Inferior parietal cortex (tissue), 1 donor: ENCODE results near the gene PDK2.

Experiments
- DNase-seq: peaks from one replicate; pipeline ENCODE4 v3.0.0-alpha.2; 2016; ENCODE audit errors: extremely low spot score

The PDK2 gene

GRCh38 chr17:50117202-50118051, 22.3 kb downstream of the PDK2 start:
- DNase-seq, result no peak

GRCh38 chr17:50118076-50118827, 23.1 kb downstream of the PDK2 start:
- DNase-seq, result no peak

GRCh38 chr17:50118828-50119218, 23.7 kb downstream of the PDK2 start:
- DNase-seq, result no peak

GRCh38 chr17:50120475-50121253, 25.5 kb downstream of the PDK2 start:
- no peak for DNase-seq

GRCh38 chr17:50122945-50123344, 27.8 kb downstream of the PDK2 start:
- DNase-seq, result no peak

GRCh38 chr17:50123649-50124349, 28.6 kb downstream of the PDK2 start:
- DNase-seq, result no peak

GRCh38 chr17:50125420-50125997, 30.4 kb downstream of the PDK2 start:
- DNase-seq, result peak; percentile 38

- DNase-seq, result no peak
Observed at GRCh38 chr17:50127697-50128361, 32.7 kb downstream of the PDK2 start.

GRCh38 chr17:50128441-50129352, 33.5 kb downstream of the PDK2 start:
- no peak for DNase-seq

- no peak for DNase-seq
Observed at GRCh38 chr17:50129353-50129727, 34.2 kb downstream of the PDK2 start.

- no peak for DNase-seq
Observed at GRCh38 chr17:50129728-50130558, 34.8 kb downstream of the PDK2 start, which contains the start of gene SAMD14. Gene SAMD14, minus strand, starts transcription at chr17:50130160. Its CDS starts 5,201 bp downstream, at chr17:50124959.

- DNase-seq, result no peak
Observed at GRCh38 chr17:50130559-50131305, 35.6 kb downstream of the PDK2 start.

GRCh38 chr17:50132104-50132794, 37.1 kb downstream of the PDK2 start:
- DNase-seq, result no peak

- DNase-seq, result no peak
Observed at GRCh38 chr17:50133028-50133768, 38.0 kb downstream of the PDK2 start.

GRCh38 chr17:50133769-50134099, 38.6 kb downstream of the PDK2 start:
- DNase-seq, result no peak

- no peak for DNase-seq
Observed at GRCh38 chr17:50134206-50135110, 39.3 kb downstream of the PDK2 start.
